C1 segment of cervical spinal cord (tissue), 14 donors: ENCODE measurements around the gene MTTP.

Source experiments
- DNase-seq, 14 donors: peaks; one replicate each; lab custom pipeline; 2025; lab: John Stamatoyannopoulos, UW

Gene MTTP

DNA sequence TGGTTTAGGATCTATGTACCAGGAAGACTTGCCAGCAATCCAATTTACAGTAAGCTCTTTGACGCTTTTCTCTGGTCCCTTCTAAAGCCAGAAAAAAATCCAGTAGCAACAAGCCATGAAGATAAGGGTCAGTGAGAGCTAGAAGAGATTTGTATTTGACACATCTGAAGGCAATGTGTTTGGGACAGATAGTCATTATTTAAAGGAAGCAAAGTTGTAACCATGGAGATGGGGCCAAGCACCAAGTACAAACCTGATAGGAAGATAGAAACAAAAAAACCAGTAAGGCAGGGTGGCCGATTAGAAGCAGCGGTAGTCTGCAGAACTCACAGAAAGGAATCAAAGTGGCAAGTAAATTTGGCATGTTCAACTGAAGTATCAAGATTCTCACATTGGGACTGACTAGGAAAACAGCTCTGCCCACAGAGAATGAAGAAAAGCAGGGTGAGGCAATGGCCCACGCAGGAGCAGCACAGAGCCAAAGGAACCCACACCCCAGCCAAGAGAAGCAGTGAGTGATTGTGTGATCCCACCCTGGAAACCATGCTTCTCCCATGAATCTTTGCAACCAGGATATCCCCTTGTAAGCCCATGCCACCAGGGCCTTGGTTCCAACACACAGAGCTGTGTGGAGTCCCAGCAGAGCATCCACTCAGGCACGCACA lies 95.9 kb downstream of the MTTP start:
- no peak for DNase-seq
